Subcutaneous abdominal adipose tissue (tissue), 5 donors: ENCODE data around the gene RHO.
"Not testable (repeated sequence)": the region's sequence is repeated elsewhere in the genome, so short reads cannot be mapped to it uniquely, and the experiment has no call there.

Experiments
- H3K27ac ChIP-seq: one replicate; pipeline ENCODE4 v1.7.0; 2013; ENCODE audit warnings: low read depth, mild to moderate bottlenecking, inconsistent platforms, low read length, moderate library complexity
- H3K27me3 ChIP-seq, 5 donors: one replicate each; pipeline ENCODE4 v1.7.0; 2013; ENCODE audit warnings: low read length in 5 of 5, inconsistent platforms in 1 of 5; ENCODE audit not compliant: control insufficient read depth in 5 of 5, insufficient read depth in 4 of 5
- H3K36me3 ChIP-seq, 5 donors: one replicate each; pipeline ENCODE4 v1.7.0; 2013; ENCODE audit warnings: low read length in 5 of 5; ENCODE audit not compliant: control insufficient read depth in 5 of 5, insufficient read depth in 5 of 5
- H3K4me1 ChIP-seq, 5 donors: one replicate each; pipeline ENCODE4 v1.7.0; 2013; ENCODE audit warnings: low read length in 5 of 5, mild to moderate bottlenecking in 3 of 5, moderate library complexity in 1 of 5; ENCODE audit not compliant: control insufficient read depth in 5 of 5, insufficient read depth in 5 of 5
- H3K4me3 ChIP-seq, 5 donors: one replicate each; pipeline ENCODE4 v1.7.0; 2013; ENCODE audit warnings: low read length in 5 of 5, low read depth in 1 of 5
- H3K9ac ChIP-seq, 5 donors: one replicate each; pipeline ENCODE4 v1.7.0; 2013; ENCODE audit warnings: low read length in 5 of 5, mild to moderate bottlenecking in 4 of 5, moderate library complexity in 3 of 5
- H3K9me3 ChIP-seq, 5 donors: one replicate each; pipeline ENCODE4 v1.7.0; 2013; ENCODE audit warnings: low read length in 5 of 5; ENCODE audit not compliant: control insufficient read depth in 5 of 5
- donor health status: healthy.
- donor health status: healthy.
- donor health status: healthy.
- donor health status: healthy.
- donor health status: healthy.

RHO gene

DNA sequence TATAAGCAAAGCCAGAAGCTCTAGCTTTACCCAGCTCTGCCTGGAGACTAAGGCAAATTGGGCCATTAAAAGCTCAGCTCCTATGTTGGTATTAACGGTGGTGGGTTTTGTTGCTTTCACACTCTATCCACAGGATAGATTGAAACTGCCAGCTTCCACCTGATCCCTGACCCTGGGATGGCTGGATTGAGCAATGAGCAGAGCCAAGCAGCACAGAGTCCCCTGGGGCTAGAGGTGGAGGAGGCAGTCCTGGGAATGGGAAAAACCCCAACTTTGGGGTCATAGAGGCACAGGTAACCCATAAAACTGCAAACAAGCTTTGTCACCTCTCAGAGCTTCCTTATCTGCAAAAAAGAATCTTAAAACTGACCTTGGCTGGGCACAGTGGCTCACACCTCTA, 6.6 kb downstream of the RHO start:
- H3K27ac ChIP-seq: no peak overlapping the region
- no peak overlapping the region for H3K4me3 ChIP-seq
- H3K27me3 ChIP-seq: no peaks in the 10 kb centered on the region
- H3K9ac ChIP-seq: no peak overlapping the region
- H3K9me3 ChIP-seq: no peaks in the 10 kb centered on the region
- peaks cover 5 to 24% (median 21%) of the 10 kb centered on the region in 5 donors for H3K4me1 ChIP-seq
- H3K36me3 ChIP-seq: no peaks in the 10 kb centered on the region

DNA sequence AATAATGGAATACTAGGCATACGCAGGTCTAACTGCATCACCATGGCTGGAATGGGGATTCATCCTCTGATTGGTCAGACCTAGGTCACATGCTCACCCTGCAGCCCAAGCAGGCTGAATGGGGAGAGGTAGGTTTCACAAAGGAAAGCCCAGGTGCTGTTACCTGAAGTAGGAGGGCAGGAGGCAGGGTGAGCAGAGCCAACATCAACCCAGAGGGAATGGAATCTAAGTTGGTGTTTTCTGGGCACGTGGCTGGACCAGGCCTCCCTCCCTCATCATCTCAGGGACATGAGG, 7.9 kb downstream of the RHO start:
- Histone ChIP-seq H3K4me1 (peaks cover 2 to 15% (median 9%) of the 10 kb centered on the region in 5 donors), H3K9me3 (no peaks in the 10 kb centered on the region), H3K9ac (no peak overlapping the region), H3K27me3 (no peaks in the 10 kb centered on the region), H3K27ac (no peak overlapping the region), H3K4me3 (no peak overlapping the region), H3K36me3 (no peaks in the 10 kb centered on the region)

DNA sequence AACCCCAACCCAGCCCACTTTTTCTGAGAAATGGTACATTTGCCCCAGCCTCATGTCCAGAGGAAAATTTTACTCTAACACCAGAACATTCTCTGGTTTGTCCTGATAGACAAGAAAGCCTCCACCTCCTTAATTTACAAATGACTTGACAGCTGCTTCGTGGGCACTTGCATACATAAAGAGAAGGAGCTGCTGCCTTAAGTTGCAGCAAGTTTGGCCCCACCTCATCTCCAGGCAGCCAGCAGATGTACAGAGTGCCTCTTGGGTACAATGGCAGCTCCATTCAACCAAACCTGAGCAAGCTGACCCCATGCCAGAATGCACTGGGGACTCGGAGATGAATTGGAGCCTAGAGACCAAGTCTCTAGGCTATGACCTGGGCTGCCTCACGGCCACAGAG, 8.4 kb downstream of the RHO start:
- H3K4me3 ChIP-seq: no peak overlapping the region

DNA sequence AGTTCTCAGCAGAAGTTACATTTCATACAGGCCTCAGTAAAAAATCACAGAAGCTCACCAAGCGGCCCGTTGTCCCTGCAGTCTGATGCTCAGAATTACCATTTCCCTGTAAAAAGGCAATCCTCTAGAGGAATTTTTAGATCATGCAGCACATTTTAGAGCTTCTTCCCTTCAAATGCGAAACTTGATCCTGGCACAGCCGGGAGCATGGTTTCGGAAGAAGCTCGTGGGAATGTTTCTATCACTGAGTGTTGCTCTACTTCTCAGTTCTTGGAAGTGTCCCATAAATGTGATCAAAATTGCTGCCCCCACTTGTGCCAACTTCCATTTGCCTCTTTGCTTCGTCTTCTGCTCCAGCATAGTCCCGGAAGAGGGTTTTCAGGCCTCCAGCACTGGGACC, 10.8 kb downstream of the RHO start:
- Histone ChIP-seq H3K4me3 (no peak overlapping the region), H3K9me3 (no peaks in the 10 kb centered on the region), H3K36me3 (no peaks in the 10 kb centered on the region), H3K27ac (peak overlapping the region; percentile 30), H3K27me3 (no peaks in the 10 kb centered on the region), H3K4me1 (peaks cover 2 to 15% (median 9%) of the 10 kb centered on the region in 5 donors), H3K9ac (peak overlapping the region in 1 of 5 donors; percentile 49)

More for the DNA sequence above, 8.4 kb downstream of the RHO start:
- Histone ChIP-seq H3K9me3 (no peaks in the 10 kb centered on the region), H3K4me1 (peaks cover 2 to 15% (median 9%) of the 10 kb centered on the region in 5 donors), H3K9ac (no peak overlapping the region), H3K27me3 (no peaks in the 10 kb centered on the region), H3K27ac (no peak overlapping the region), H3K36me3 (no peaks in the 10 kb centered on the region)

DNA sequence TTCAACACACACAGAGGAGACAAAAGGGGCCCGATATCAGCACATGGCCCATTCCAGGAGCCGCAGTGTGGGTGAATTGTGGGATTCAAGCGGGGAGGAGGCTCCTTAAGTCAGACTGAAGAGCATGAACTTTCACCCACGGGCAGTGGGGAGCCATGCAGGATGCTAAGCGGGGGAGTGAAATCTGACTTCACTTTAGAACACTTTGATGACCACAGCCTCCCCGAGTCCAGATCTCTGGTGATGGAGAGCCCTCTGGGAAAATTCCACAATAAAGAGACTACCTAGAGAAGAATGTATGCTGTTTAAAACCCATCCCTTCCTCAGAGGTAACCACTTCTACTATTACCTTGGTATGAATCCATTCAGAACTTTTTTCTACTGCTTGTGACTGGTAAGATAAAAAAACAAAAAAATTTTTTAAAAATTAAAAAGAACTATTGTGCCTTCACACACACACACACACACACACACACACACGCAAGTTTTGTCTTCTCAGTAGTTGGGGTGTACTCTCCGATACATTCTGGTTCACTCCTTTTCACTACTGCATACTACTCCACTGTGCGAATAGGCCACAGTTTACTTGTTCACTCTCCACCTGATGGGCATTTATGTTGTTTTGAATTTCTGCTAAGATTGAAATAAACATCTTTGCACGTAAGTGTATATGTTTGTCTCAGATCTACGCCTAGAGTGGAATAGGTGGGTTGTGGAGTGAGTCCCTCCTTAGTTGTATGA, 12.5 kb downstream of the RHO start:
- Histone ChIP-seq H3K9ac (no peak overlapping the region), H3K9me3 (no peaks in the 10 kb centered on the region), H3K4me1 (peaks cover 2 to 12% (median 9%) of the 10 kb centered on the region in 5 donors), H3K4me3 (no peak overlapping the region), H3K36me3 (no peaks in the 10 kb centered on the region), H3K27me3 (no peaks in the 10 kb centered on the region), H3K27ac (no peak overlapping the region)

DNA sequence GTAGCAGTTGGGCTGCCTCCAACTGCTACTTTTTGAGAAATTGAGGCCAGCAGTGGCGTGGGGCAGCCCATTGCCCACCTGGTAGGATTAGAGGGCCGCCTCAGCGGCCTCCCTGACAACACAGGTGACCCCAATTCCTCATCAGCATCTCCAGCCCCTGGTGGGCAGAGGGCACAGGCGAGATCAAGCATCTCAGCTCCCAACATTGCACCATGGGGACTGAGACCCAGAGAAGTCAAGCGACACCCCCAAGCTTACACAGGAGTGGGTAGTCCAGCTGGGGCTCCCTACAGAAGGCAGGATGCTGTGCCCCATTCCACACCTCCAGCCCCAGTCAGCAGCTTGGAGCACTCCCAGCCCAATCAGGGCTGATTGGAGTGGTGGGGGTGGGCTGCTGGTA, 14.3 kb downstream of the RHO start:
- H3K4me1 ChIP-seq: peaks cover 2 to 12% (median 9%) of the 10 kb centered on the region in 5 donors
- H3K27ac ChIP-seq: no peak overlapping the region
- H3K36me3 ChIP-seq: no peaks in the 10 kb centered on the region
- H3K9me3 ChIP-seq: no peaks in the 10 kb centered on the region
- no peak overlapping the region for H3K4me3 ChIP-seq
- H3K27me3 ChIP-seq: no peaks in the 10 kb centered on the region
- no peak overlapping the region for H3K9ac ChIP-seq

DNA sequence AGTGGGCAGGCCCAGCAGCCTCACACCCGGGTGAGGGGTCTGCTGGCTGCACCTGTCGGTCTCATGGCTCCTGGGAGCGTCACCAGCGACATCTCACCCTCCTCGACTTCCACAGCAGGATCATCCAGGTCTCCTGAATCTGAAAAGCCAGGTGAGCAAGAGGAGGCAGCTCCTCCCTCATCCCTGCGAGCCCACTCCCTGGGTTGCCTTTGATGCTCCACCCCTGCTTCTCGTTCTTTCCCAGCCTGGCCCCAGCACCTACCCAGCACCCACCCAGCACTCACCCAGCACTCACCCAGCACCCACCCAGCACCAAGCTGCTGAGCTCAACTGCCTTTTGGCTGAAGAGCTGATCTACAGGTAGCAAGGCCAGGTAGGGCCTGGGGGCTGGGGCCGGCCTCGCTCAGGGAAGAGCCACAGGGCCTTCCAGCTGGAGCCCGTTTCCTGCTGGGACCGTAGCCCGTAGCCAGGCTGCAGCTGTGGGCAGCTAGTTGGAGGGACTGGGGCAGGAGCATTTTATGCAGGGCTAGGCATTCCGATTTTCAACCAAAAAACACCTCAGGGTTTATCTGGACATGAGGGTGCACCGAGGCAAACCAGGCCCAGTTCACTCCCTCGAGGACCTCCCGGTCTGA, 14.8 kb downstream of the RHO start, which contains the start of gene H1-8:
TSS of gene H1-8 (plus strand) at position 20 of the 635 bp plus-strand sequence. CDS start at position 64, 44 bp downstream.
- H3K27ac ChIP-seq: no peak within 1 kb of the TSS
- H3K27me3 ChIP-seq: no peaks in the 10 kb centered on the region
- no peaks in the 10 kb centered on the region for H3K9me3 ChIP-seq
- no peak within 1 kb of the TSS for H3K4me3 ChIP-seq
- no peaks in the 10 kb centered on the region for H3K36me3 ChIP-seq
- peaks cover 2 to 12% (median 9%) of the 10 kb centered on the region in 5 donors for H3K4me1 ChIP-seq
- H3K9ac ChIP-seq: no peak within 1 kb of the TSS

DNA sequence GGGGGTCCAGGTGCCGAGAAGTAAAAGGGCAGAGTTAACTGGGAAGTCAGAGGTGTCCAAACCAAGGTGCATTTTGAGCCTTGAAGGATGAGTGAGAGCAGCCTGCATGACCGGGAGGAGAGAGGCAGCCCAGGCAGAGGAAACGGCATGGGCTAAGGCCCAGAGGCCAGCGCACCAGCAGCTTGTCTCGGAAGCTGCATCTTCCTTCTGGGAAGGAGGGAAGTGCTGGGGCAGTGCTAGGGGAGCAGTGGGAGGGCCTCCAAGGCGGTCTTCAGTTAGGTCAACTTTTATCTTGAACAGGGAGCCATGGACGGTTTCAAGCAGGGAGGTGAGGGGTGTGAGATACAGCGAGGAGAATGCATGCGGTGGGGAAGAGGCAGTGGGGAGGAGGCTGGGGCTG, 15.6 kb downstream of the RHO start:
- Histone ChIP-seq H3K36me3 (no peaks in the 10 kb centered on the region), H3K9me3 (no peaks in the 10 kb centered on the region), H3K4me1 (peaks cover 2 to 9% (median 6%) of the 10 kb centered on the region in 5 donors), H3K9ac (no peak overlapping the region), H3K27me3 (no peaks in the 10 kb centered on the region), H3K27ac (no peak overlapping the region), H3K4me3 (no peak overlapping the region)

DNA sequence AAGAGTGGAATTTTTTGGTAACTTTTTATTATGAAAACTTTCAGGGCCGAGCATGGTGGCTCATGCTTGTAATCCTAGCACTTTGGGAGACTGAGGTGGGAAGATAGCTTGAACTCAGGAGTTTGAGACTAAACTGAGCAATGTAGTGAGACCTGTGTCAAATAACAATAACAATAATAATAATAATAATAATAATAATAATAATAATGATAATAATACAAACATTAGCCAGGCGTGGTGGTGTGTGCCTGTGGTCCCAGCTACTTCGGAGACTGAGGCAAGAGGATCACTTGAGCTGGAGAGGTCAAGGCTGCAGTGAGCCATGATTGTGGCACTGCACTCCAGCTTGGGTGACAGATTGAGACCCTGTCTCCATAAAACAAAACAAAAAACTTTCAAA, 17.5 kb downstream of the RHO start:
- H3K27me3 ChIP-seq, H3K4me3 ChIP-seq, H3K9ac ChIP-seq, H3K9me3 ChIP-seq, H3K4me1 ChIP-seq, H3K27ac ChIP-seq, H3K36me3 ChIP-seq: not testable (repeated sequence)

DNA sequence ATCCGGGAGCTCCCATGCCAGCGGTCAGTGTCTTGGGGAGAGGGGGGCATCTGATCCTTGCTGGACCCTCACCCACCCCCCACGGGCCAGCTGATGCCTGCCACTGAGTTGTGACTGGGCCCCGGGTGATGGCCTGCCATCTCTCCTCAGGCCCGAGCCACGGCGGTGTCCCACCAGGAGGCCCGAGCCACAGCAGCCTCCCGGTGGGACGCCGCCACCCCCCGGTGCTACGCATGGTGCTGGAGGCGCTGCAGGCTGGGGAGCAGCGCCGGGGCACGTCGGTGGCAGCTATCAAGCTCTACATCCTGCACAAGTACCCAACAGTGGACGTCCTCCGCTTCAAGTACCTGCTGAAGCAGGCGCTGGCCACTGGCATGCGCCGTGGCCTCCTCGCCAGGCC, 18.8 kb downstream of the RHO start:
- Histone ChIP-seq H3K27ac (no peak overlapping the region), H3K9ac (no peak overlapping the region), H3K27me3 (no peaks in the 10 kb centered on the region), H3K4me1 (peaks cover 0 to 3% (median under 1%) of the 10 kb centered on the region in 5 donors), H3K36me3 (no peaks in the 10 kb centered on the region), H3K4me3 (no peak overlapping the region), H3K9me3 (no peaks in the 10 kb centered on the region)
